Measurements from ENCODE around the gene RECK.

- no peak for TF ChIP-seq CTCF (conservative IDR thresholded peaks at IDR 0.05)
- TF ChIP-seq ZFX (IDR thresholded peaks at IDR 0.05), result no peak
These were observed 2.5 kb upstream of the RECK start for GRCh38 chr9:36034234-36034633.
